Spleen (tissue), 7 donors: ENCODE measurements around the gene HEATR3.

Experiments used
- CTCF ChIP-seq, 11 experiments: fragments of 200-600 bp in 7 of 11; fragments of 450-650 bp in 4 of 11; sonication (generic) in 4 of 11; IDR thresholded peaks in 8 of 11; conservative IDR thresholded peaks in 3 of 11; 1 replicate in 7 of 11; 2 replicates in 4 of 11; pipeline versions ENCODE4 v1.4.0 to v1.8.0; 2016 to 2021; ENCODE audit warnings: antibody characterized with exemption in 11 of 11, inconsistent platforms in 4 of 11, mild to moderate bottlenecking in 1 of 11
- POLR2A ChIP-seq, 3 donors: fragments of 450-650 bp; IDR thresholded peaks; one replicate each; pipeline ENCODE4 v1.5.1; 2017; ENCODE audit warnings: antibody characterized with exemption in 3 of 3, mild to moderate bottlenecking in 1 of 3
- POLR2AphosphoS5 ChIP-seq, 3 donors: sonication (generic); formaldehyde crosslinking; IDR thresholded peaks; one replicate each; pipeline ENCODE4 v1.5.1; 2017; ENCODE audit warnings: antibody characterized with exemption in 3 of 3
- donor health status: DM: no; HTN: no; CAD: no; lungs with moderate emphysema.
- donor health status: DM: no; HTN: no; CAD: no.
- donor health status: DM: no; HTN: no; CAD: no.

GRCh38 chr16:50151322-50151721 lies 85.6 kb downstream of the HEATR3 start:
- TF ChIP-seq CTCF (IDR thresholded peaks at IDR 0.05 in 8 of 11, conservative IDR thresholded peaks at IDR 0.05 in 3 of 11), result no peak
- no peak for TF ChIP-seq POLR2A (IDR thresholded peaks at IDR 0.05)
- TF ChIP-seq POLR2AphosphoS5 (IDR thresholded peaks at IDR 0.05), result no peak
